Testis (tissue), 3 donors: ENCODE measurements around the gene ANKRD60. TPM values are rescaled to one million over a fixed set of nuclear protein-coding genes. Genes with fewer than 3 reads are reported as not detected.

ENCODE experiments used
- DNase-seq: peaks from one replicate; pipeline ENCODE4 v3.0.0-alpha.2; 2019
- H3K27ac ChIP-seq, 2 donors: fragments of 200-600 bp; sonication (generic); one replicate each; pipeline ENCODE4 v1.5.1; 2019
- H3K27me3 ChIP-seq: fragments of 200-600 bp; sonication (generic); one replicate; pipeline ENCODE4 v1.5.1; 2019
- H3K36me3 ChIP-seq: fragments of 200-600 bp; sonication (generic); one replicate; pipeline ENCODE4 v1.5.1; 2017; ENCODE audit warnings: low read depth; ENCODE audit errors: missing control alignments
- H3K4me1 ChIP-seq: fragments of 200-600 bp; sonication (generic); one replicate; pipeline ENCODE4 v1.5.1; 2019
- H3K4me3 ChIP-seq, 2 donors: fragments of 200-600 bp; sonication (generic); one replicate each; pipeline ENCODE4 v1.5.1; 2017 to 2019
- H3K9me3 ChIP-seq: fragments of 200-600 bp; sonication (generic); one replicate; pipeline ENCODE4 v1.5.1; 2017
- CTCF ChIP-seq, 3 experiments: fragments of 450-650 bp in 2 of 3; fragments of 200-600 bp in 1 of 3; sonication (generic) in 1 of 3; IDR thresholded peaks; one replicate each; pipeline ENCODE4 v1.5.1; 2016 to 2019; ENCODE audit warnings: antibody characterized with exemption in 3 of 3, mild to moderate bottlenecking in 2 of 3, moderate library complexity in 1 of 3
- POLR2A ChIP-seq: fragments of 450-650 bp; IDR thresholded peaks from one replicate; pipeline ENCODE4 v1.6.1; 2017; ENCODE audit warnings: antibody characterized with exemption, mild to moderate bottlenecking, moderate library complexity
- WGBS, 2 donors: methylation state at CpG; one replicate each; pipeline ENCODE4 v1.1.5; 2018; 5-methylcytosine and 5-hydroxymethylcytosine counted together
- intact Hi-C: fragments of 100-400 bp; cut with DNase I; formaldehyde crosslinking; loops from one replicate; pipeline ENCODE4 v1.15.1; 2023; ENCODE audit warnings: low total_unique reads
- polyA plus RNA-seq: library from polyadenylated mRNA; stranded (reverse); fragments of 350-450 nt; fragmentation: Illumina TruSeq; extraction: RNeasy Lipid Tissue Mini Kit (QIAGEN cat#74804); gene quantifications from one replicate; pipeline ENCODE4 v1.2.3, GENCODE V29; 2014; ENCODE audit warnings: low read depth, low replicate concordance; ENCODE audit not compliant: insufficient read depth
- total RNA-seq, 2 donors: library from RNA; depleted of rRNA; stranded (reverse); fragments of >200 nt; gene quantifications; one replicate each; pipeline ENCODE4 v1.2.3, GENCODE V29; 2016

ANKRD60 gene
- total and polyA plus RNA-seq, 3 donors from 2014 or later, result 3.0 to 8.0 (median 7.7) TPM

GRCh38 chr20:58227391-58228102 lies 906 bp downstream of the ANKRD60 start:
- H3K36me3 ChIP-seq, result no peaks in the 10 kb centered on the region
- WGBS, 2 donors, result 80 to 85% methylated on average over 4 to 5 of the region's 5 CpGs
- no peaks in the 10 kb centered on the region for H3K4me1 ChIP-seq
- H3K27me3 ChIP-seq, result no peaks in the 10 kb centered on the region
- no peak overlapping the region for H3K27ac ChIP-seq
- intact Hi-C loops, result no loop called here
- H3K4me3 ChIP-seq, result no peak overlapping the region
- no peak for TF ChIP-seq CTCF (IDR thresholded peaks at IDR 0.05)
- TF ChIP-seq POLR2A, result no peak
- DNase-seq, result no peak
- no peaks in the 10 kb centered on the region for H3K9me3 ChIP-seq

DNA sequence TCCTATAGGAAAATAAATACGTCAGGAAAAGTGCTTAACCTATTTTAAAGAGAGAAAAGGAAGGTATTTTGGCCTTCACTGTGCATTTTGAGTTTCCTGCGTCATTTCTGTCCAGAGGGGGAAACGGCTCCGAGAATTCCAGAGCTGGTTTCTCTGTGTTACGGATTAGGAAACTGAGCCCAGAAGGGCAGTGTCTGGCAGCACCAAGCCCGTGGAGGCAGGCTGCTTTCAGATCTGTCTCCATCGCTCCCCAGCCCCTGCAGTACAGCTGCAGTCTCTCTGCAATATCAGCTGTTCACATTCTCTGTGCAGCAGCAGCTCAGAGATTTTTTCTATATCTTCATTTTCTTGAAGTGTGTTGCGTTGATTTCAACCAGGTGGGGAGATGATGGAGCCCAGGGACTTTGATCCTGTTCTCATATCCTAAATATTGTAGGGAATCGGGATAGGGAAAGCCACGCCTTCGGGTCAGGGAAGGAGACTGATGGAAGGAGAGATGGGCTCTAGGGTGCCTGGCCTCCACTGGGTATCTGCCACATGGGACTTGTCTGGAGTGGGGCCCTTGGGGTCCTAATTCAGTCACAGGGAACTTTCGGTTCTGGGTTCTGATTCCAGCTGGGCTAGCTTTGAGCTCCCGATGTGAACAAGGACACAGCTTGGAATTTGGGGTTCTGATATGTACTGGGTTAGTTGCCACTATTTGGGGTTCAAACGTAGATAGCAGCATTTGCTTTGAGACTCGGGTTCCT lies 2.8 kb downstream of the ANKRD60 start:
- 62 to 76% methylated on average over 15 of the region's 15 CpGs for WGBS, 2 donors
- no peaks in the 10 kb centered on the region for H3K36me3 ChIP-seq
- no peak for DNase-seq
- H3K27ac ChIP-seq, result no peak overlapping the region
- no peaks in the 10 kb centered on the region for H3K4me1 ChIP-seq
- H3K4me3 ChIP-seq, result no peak overlapping the region
- H3K9me3 ChIP-seq, result no peaks in the 10 kb centered on the region
- TF ChIP-seq CTCF (IDR thresholded peaks at IDR 0.05), result no peak
- TF ChIP-seq POLR2A, result no peak
- intact Hi-C loops, result no loop called here
- no peaks in the 10 kb centered on the region for H3K27me3 ChIP-seq

GRCh38 chr20:58224974-58225373 lies 3.5 kb downstream of the ANKRD60 start:
- 43 to 47% methylated on average over 5 of the region's 5 CpGs for WGBS, 2 donors
- no peaks in the 10 kb centered on the region for H3K27me3 ChIP-seq
- no peak overlapping the region for H3K4me3 ChIP-seq
- no peak overlapping the region for H3K27ac ChIP-seq
- no peaks in the 10 kb centered on the region for H3K9me3 ChIP-seq
- no peaks in the 10 kb centered on the region for H3K36me3 ChIP-seq
- no peak for DNase-seq
- no peak for TF ChIP-seq CTCF (IDR thresholded peaks at IDR 0.05)
- no peak for TF ChIP-seq POLR2A
- no peaks in the 10 kb centered on the region for H3K4me1 ChIP-seq
- intact Hi-C loops, result no loop called here

- H3K9me3 ChIP-seq, result no peaks in the 10 kb centered on the region
- H3K4me1 ChIP-seq, result no peaks in the 10 kb centered on the region
- 79 to 85% methylated on average over 5 of the region's 5 CpGs for WGBS, 2 donors
- intact Hi-C loops, result no loop called here
- H3K36me3 ChIP-seq, result no peaks in the 10 kb centered on the region
- no peak for DNase-seq
- TF ChIP-seq POLR2A, result no peak
- no peak for TF ChIP-seq CTCF (IDR thresholded peaks at IDR 0.05)
- H3K27ac ChIP-seq, result no peak overlapping the region
- no peaks in the 10 kb centered on the region for H3K27me3 ChIP-seq
- no peak overlapping the region for H3K4me3 ChIP-seq
Measured at GRCh38 chr20:58224097-58224496, 4.4 kb downstream of the ANKRD60 start.
